GM11168 (cell line): ENCODE measurements around the gene NQO2.
"Not testable (repeated sequence)": the region's sequence is repeated elsewhere in the genome, so short reads cannot be mapped to it uniquely, and the experiment has no call there.

Experiments
- in situ Hi-C: fragments of 300-500 bp; cut with MboI; formaldehyde crosslinking; loops from one replicate; pipeline ENCODE4 v1.12.0; 2022; ENCODE audit warnings: low sequenced_read_pairs; ENCODE audit not compliant: unreplicated experiment

Gene NQO2

GRCh38 chr6:2968600-2969135 is 31.0 kb upstream of the NQO2 start:
- in situ Hi-C loops = no loop called here

DNA sequence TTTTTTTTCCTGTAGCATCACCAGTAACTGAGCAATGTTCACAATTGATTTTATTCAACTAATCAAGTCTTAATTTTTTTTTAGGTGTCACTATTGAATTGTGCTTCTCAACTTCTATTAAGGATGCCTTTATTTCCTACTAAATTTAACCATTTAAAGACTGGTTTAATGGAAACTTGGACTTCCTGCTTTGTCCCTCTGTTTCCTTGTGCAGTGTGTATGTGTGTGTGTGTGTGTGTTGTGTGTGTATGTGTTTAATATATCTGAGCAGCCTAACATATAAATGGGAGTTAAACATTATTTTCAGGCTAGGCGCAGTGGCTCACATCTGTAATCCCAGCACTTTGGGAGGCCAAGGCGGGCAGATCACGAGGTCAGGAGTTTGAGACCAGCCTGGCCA is 30.1 kb upstream of the NQO2 start:
- in situ Hi-C loops = no loop called here

DNA sequence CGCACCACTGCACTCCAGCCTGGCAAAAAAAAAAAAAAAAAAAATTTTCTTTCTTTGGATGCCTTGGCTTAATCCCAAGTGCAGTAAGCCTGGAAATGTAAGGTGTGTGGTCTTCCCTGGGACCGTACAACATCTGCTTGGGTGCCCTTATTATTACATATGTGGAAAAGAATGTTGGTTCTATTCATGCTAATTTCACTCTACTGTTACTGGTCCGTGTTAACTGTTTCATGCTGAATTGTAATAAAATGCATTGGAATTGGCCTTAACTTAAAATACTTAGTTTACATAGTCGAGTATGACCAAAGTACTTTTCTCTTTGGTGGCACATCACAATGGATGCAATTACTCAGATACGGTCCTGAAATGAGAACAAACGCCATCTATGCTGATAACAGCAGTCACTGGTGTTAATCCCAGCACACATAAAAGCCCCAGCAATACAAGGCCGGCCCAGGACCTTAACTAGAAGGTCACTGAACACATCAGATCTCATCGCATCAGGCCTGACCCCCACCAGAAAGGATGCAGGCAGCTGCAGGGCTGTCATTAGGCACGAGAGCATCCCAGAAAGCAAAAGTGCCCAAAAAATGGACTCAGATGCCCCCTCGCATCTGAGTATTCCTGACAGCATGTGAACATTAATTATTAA is 29.5 kb upstream of the NQO2 start:
- in situ Hi-C loops = no loop called here

DNA sequence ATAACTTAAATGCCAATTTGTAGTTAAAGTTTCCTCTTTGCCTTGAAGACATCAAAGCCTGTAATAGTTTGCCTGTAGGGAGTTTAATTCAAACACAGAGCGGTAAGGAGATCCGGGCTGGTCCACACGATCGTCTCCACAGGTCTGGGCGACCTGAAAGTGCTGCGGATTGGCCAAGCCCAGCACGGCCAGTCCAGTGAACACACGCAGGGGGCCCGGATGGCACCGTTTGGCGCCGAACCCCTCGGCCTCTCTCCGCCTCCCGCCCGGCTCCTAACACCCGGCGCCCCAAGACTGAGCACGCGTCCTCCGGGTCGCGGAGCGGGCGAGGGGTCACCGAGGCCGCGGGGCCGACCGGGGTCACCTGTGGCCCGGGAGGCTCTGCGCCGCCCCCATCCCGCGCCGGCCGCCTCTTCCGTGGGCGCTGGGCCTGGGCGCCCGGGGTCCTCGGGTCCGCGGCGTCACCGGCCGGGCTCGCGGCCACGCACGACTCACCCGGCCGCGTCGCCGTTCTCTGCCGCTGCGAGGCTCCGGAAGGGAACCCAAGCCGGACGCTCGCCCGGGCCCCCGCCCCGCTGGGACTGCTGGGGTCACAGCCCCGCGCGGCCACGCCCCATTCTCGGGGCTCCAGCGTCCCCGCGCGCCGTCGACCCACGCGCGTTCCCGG is 28.8 kb upstream of the NQO2 start:
- in situ Hi-C loops = no loop called here

- in situ Hi-C loops = no loop called here
Measured at GRCh38 chr6:2971420-2972218, 28.1 kb upstream of the NQO2 start, which contains the start of gene SERPINB6. Gene SERPINB6, minus strand, starts transcription at chr6:2971567. Its CDS starts 12,235 bp downstream, at chr6:2959332.

- in situ Hi-C loops = not testable (repeated sequence)
Measured at GRCh38 chr6:2972219-2972487, 27.5 kb upstream of the NQO2 start.

GRCh38 chr6:2972685-2973084 is 27.0 kb upstream of the NQO2 start:
- in situ Hi-C loops = not testable (repeated sequence)

GRCh38 chr6:2973180-2973579 is 26.5 kb upstream of the NQO2 start:
- in situ Hi-C loops = not testable (repeated sequence)

GRCh38 chr6:2973676-2974075 is 26.0 kb upstream of the NQO2 start:
- in situ Hi-C loops = no loop called here

DNA sequence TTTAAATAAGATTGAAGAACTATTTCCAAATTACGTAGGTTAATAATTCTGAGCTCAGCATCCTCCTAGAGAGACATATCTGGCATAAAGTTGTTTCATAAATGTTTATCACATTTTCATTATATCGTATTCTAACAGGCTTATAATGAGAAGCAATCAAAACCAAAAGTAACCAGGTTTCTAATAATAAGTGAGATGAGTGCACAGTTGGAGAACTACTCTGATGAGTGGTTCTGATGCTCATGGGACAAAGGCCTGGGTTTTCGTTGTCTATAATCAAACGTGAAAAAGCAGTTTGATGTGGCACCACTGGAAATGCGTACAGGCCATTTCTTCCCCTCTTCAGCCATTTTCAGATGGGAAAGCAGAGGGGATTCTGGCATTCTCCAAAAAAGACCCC is 23.6 kb upstream of the NQO2 start:
- in situ Hi-C loops = no loop called here

DNA sequence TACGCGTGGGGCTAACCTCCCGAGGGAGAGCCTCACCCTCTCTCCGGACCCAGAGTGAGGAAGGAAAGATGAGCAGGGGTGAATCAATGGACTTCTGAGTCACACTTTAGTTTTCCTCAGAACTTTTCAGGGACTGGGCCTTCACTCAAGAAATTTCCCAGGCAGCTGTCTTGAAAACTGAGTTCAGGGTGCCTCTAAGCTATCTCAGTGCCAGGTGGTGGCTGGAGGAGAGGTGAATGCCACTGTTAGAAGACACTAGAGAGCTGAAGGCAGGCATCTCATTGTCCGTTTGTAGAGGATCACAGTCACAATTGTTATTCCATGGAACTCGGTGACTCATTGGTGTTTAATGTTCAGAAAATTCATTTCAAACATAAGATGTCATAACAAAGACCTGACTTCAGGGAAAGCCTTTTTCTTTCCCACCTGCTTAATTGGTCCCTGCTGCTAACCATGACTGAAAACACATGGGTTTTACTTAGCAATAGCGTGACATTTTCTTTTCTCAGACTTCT is 23.1 kb upstream of the NQO2 start:
- in situ Hi-C loops = no loop called here

- in situ Hi-C loops = no loop called here
Measured at GRCh38 chr6:2977290-2977689, 22.4 kb upstream of the NQO2 start.

- in situ Hi-C loops = no loop called here
Measured at GRCh38 chr6:2977799-2978590, 21.7 kb upstream of the NQO2 start.

GRCh38 chr6:2978923-2979322 is 20.8 kb upstream of the NQO2 start:
- in situ Hi-C loops = no loop called here

DNA sequence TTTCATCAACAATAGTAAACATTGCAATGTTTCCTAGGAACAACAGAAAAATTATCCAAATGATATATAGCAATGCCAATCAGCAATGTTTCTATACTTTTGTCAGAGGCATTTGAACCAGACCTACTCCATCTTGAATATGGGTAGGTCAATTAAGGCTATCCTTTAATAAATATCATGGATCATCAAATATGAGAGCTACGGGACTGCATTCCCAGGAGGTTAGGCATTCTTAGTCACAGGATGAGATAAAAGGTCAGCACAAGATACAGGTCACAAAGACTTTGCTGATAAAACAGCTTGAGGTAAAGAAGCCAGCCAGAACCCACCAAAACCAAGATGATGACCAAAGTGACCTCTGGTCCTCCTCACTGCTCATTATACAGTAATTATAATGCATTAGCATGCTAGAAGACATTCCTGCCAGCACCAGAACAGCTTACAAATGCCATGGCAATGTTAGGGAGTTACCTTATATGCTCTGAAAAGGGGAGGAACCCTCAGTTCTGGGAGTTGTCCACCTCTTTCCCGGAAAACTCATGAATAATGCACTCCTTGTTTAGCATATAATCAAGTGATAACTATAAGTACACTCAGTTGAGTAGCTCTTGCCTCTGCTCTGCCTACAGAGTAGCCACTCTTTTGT is 19.8 kb upstream of the NQO2 start:
- in situ Hi-C loops = no loop called here

- in situ Hi-C loops = no loop called here
Measured at GRCh38 chr6:2980465-2980855, 19.2 kb upstream of the NQO2 start.

DNA sequence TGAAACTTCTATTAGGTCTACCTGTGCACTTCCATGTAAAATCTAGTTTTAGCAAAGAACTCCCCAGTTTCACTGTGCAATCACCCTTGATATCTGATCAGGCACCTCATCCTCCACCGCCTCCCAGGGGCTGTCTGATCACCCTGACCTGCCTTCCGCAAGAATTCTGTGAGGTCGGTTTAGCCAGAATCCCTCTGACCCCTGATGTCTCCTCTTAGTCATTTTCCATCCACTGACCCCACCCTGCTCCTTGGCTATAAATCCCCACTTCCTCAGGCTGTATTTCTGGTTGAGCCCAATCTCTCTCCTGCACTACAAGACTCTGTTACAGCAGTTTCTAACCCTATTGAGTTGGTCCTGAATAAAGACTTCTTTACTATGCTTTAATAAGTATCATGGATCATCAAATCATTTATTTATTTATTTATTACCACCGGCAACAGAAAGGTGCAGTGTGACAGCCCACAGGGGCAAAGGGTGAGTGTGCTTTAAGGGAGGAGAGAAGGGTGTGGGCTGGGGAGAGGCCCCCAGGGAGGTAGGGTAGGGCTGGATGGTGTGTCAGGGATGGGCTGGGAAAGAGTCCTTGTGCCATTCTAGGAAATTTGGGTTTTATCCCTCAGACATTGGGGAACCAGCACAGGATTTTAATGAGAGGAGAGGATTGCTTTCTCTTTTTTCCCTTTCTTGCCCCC is 17.1 kb upstream of the NQO2 start:
- in situ Hi-C loops = no loop called here

- in situ Hi-C loops = no loop called here
Measured at GRCh38 chr6:2984738-2985406, 14.8 kb upstream of the NQO2 start.
